ENCODE data around the gene PTPN4.

DNA sequence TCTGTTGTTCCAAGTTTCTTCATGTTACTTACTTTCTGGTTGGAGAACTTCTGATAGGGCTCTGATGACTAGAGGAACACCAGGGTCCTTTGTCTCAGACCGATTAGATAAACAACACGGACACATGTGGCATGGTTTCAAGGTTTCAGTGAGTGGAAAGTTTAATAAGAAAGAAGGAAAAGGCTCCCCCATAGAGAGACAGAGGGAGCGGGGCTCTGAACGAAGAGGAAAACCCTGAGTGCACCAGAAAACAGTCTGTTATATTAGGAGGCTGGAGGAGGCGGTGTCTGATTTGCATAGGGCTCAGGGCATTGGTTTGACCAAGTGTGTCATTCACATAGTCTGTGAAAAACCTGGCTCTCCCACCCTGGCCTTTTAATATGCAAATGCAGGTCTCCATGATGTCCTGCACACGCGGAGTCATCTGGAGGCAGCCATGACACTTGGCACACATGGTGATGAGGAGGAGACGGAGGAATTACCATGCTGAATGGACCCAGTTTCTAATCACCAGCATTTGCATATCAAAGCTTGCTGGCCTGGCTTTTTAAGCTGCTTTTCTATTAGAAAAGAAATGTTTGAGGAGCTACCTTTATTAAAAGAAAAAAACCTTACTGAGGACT is 94.2 kb downstream of the PTPN4 start:
- TF ChIP-seq CTCF (conservative IDR thresholded peaks at IDR 0.05) (no peak), ZFX (IDR thresholded peaks at IDR 0.05) (no peak)
